IPS-11a (cell line): ENCODE measurements around the gene NT5C1A.

Experiments used
- H3K4me3 ChIP-seq: one replicate; pipeline ENCODE4 v1.5.1; 2013; ENCODE audit warnings: low read depth, low read length, control low read depth

The NT5C1A gene

DNA sequence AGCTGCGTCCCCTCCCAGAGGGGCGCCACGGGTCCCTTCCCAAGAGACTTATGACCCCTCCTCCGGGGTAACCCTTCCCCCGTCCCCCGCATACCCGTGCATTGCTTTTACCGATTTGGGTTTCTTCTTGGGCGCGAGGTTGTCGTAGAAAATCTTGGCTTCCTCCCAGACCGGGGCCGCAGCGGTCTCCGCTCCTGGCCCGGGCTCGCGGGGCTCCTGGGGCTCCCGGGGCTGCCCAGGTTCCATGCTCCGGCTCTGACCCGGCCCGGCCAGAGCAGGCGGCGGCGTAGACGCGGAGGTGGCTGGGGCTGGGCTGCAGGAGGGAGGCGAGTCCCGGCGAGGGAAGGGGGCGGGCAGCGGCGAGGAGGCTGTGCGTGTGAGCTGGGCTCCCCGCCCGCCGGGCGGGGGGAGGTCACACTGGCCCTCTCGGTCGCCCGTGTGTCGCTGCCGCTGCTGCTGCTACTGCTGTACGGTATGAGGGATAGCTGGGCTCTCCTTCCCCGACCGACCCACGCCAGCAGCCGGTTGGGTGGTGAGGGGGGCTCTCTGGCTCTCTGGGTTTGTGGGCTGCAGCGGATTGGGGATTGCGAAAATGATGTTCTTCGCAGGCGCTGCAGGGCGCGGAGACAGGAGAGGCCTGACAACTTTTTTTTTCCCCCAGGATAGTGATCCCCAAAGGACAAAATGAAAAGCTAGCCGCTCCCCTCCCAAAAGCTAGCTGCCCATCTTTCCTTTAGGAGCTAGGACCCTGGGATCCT, at the start of gene NT5C1A:
Gene NT5C1A, minus strand, starts transcription at position 315 of the 758 bp plus-strand sequence. Its CDS starts 69 bp downstream, at position 246.
- peak within 1 kb of the TSS; percentile 24 for H3K4me3 ChIP-seq

DNA sequence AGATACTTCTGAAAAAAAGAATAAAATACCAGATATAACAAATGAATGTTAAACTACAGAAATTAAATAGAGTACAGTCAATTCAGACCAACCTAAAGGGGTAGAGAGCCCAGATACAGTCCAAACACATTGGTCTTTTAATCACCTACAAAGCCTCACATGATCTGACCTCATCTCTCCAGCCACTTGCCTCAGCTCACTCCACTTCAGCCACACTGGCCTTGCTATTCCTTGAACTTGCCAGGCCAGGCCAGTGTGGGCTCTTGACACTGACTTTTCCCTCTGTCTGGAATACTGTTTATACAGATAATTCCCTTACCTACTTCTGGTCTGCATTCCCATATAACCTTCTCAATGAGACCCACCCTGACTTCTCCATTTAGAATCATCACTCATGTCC, 49.8 kb upstream of the NT5C1A start:
- H3K4me3 ChIP-seq = no peak overlapping the region

DNA sequence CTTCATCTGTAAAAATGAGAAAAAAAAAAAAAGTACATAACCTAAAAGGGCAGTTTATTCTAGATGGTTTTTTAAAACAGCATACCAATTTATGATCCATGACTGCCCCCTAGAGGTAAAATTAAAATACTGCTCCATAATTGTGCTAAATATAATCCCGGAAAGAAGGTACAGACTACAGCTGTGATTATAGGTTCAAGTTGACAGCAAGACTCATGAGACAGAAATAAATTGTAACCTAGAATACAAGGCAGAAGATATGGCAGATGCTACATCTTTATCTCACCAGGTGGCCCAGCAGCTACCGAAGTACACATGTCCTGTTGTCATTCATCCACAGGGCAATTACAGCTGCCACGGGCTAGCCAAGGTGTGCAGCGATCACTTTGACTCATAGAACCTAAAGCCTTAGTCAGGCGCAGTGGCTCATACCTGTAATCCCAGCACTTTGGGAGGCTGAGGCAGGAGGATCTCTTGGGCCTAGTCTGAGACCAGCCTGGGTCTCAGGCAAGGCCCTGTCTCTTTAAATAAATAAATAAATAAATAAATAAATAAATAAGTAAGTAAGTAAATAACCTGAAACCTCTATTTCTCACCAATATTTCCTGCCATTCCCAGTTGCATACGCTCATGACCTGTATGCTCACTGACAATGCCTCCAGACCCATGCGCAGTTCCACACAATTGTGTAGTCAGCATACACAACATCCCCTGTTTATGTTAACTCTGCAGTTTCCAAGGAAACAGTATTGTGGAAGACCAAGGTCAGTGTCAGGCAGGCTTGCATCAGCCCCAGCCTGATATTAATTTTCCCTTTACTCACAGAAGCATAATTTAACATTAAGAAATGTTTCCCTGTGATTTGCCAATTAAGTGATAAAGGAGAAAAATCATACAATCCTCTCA, 48.4 kb upstream of the NT5C1A start:
- no peak overlapping the region for H3K4me3 ChIP-seq

DNA sequence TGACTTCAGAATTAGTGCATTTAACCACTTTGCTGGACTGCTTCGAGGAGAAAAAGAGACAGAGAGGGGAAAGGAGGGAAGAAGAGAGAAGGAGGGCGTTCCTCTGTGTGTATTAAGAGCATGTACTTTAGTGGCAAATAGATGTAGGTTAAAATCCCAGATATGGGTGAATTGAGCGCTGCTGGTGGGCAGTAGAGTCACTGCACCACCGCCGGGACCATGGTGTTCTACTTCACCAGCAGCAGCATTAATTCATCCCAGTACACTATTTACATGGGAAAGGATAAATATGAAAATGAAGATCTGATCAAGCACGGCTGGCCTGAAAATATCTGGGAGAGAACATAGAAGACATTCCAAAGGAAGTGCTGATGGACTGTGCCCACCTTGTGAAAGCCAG, 45.9 kb upstream of the NT5C1A start:
- no peak overlapping the region for H3K4me3 ChIP-seq

DNA sequence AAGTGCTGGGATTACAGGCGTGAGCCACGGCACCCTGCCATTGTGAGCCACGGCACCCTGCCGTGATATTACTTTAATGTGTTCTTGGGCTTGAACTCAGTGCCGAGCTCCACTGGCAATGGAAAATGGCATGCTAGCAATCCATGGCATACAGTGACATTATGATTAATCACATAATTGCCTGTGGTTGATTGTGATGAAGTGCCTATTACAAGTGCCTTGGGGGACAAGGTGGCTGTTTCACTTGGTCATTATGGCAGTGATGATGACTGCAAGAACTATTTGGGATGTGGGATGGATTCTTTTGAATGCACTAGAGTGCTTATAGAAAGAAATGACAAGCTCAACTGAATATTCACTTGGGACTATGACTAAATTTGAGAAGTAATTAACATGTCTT, 41.6 kb upstream of the NT5C1A start:
- no peak overlapping the region for H3K4me3 ChIP-seq

DNA sequence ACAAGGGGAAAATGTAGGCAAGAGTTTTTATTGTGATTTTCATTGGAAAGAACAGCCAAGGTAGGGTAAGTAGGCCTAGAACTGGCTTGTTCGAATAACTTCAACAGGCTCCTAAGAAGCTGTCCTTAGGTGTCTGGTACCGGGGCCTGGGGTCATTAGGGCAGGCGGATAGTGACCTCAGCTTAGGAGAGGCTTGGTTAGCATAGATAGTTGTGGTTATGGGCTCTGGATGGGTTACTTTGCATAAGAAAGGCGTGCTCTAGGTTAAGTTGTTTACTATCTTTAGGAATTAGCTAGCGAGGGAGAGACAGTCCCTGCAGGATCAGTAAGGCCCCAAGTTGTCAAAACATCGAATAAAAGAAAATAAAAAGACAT, 40.0 kb upstream of the NT5C1A start:
- no peak overlapping the region for H3K4me3 ChIP-seq

DNA sequence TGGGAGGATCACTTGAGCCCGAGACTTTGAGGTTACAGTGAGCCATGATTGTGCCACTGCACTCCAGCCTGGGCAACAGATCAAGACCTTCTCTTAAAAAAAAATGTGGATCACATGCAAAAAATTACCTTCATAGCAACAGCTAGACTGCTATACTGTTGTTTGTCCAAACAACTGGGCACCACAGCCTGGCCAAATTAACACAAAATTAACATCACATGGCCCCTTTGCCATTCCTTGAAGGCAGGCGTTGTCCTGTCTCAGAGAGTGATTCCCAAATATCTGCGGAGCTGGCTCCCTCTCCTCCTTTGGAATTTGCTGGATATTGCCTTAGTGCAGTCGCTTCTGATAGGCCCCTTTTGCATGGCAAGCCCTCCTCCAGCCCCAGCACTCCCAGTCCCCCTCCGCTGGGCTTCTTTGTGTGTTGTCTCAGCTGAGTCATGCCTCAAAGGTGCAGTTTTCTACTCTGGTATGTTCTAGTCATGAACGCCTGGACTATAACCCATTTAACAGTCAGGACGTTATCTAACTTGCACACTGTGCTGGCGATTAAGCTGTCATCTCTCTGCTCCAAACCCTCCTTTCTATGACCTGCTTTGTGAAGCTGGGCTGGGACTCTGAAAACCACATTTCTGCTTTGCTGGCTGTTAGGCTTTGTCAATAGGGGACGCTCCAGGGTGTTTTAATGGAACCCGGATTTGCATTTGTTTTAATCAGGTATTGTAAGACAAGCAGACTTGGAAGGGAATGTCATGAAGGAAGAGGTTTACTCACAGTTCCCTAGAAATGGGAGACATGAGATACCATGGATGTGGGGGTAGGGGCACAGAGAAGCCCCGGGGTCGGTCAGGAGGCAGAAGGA, 39.4 kb upstream of the NT5C1A start:
- no peak overlapping the region for H3K4me3 ChIP-seq

DNA sequence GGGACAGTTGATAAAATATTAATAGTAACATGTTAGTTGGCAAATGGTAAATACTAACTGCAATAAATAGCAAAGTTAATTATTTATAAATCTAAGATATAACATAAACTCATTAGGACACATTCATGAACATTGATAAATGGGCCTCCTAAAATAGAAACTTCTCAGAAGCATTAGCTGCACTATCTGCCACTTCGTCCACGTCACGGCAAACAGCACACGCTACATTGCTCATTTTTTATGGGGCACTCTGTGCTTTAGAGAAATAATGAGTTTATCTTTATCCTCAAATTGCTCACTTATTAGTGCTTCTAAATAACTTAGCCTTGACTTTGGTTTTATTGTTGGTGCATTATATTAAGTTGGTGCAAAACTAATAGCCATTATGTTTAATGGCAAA, 35.6 kb upstream of the NT5C1A start:
- H3K4me3 ChIP-seq = no peak overlapping the region

DNA sequence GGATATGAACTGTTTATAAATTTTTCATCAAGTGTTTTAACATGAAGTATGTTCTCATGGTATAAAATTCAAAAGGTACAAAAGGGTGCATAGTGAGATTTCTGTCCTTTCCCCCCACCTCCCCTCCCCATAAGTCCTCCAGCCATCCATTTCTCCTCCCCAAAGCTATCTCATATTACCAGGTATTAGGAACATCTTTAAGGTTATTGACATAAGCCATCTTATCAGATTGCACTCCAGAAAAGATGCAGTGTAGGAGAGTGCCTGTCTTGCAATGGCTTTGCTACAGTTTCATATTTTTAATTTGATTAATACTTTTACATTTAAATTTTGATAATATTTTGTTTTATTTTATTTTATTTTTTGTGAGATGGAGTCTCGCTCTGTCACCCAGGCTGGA, 32.9 kb upstream of the NT5C1A start:
- no peak overlapping the region for H3K4me3 ChIP-seq

DNA sequence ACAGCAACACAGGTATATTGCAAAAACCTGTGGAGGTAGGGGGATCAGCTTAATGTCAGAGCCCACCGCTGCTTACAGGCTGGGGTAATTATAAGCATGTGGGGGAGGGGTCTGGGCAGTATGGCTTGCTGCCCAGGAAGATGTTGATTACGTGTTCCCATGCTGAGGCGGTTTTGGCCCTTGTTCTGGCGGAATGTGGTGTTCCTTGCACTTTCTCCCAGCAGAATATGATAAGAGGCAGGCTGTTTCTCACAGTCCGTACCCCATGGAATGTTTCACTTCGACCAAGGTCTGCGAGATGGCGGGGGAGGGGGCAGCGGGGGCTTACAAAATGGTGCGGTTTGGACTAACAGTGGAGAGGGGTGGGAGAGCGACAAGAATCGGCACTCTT, 29.1 kb upstream of the NT5C1A start:
- no peak overlapping the region for H3K4me3 ChIP-seq

DNA sequence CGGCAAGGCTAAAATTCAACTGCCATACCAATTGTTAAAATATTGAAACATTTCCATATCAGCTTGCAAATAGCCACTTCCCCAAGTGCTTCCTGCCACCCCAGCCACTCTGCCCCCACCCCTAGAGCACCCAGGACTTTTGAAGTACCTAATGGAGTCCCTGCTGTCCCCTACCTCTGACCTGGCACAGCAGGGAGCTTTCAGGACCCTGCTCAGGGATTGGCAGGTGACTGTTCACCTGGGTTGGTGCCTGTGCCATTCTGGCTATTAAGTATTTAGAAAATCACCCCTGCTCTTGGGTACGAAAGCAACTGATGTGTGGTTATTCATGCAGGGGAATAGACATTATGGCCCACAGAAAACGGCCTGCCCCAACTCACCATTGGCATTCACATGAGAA, 28.4 kb upstream of the NT5C1A start:
- H3K4me3 ChIP-seq = no peak overlapping the region

DNA sequence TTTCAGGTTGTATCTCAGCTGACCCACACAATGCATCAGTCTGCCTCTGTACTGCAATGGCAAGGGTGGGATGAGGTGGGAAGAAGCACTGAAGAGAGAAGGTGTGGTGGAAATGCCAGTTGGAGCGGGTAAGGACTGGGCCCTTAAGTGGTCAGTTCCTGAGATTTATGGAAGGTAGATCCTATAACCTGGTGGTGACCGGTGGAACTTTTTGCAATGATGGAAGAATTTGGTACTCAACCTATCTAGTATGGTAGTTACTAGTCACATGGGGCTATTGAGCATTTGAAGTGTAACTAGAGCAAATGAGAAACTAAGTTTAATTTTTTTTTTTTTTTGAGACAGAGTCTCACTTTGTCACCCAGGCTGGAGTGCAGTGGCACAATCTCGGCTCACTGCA, 27.5 kb upstream of the NT5C1A start:
- H3K4me3 ChIP-seq = no peak overlapping the region

DNA sequence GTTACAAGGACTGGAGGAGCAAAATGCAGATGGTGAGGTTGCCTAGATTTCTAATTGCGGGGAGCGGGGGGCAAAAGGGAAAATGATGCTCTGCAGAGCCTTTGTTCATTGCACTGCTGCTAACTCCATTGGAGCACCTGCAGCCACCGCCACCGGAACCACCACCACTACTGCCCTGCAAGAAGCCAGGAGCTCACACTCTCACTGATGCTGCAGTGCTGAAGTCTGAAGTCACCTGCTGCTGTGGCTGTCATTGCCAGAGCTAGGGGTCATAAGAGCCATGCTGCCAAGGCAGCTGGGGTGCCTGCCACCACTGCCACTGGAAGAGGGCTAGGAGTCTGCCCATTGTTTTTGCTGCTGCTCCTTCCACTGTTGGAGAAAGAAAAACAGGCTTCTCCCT, 26.7 kb upstream of the NT5C1A start:
- H3K4me3 ChIP-seq = no peak overlapping the region

DNA sequence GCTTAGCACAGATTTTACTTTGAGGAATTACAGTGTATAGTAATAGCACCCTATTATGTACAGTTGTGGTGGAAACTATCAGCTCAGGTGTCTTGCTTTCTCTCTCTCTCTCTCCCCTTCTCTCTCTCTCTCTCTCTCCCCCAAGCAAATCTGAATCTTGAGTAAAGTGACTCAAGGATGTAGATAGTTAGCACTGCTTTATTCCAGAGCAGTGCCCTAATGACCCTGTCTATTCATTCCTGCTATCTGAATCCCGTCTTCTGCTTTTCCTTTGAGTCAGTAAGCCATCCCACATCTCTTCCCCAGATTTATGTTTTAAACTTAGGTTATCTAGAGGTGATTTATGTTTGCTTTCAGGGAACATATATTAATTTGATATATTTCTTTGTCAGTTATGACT, 24.5 kb upstream of the NT5C1A start:
- no peak overlapping the region for H3K4me3 ChIP-seq

DNA sequence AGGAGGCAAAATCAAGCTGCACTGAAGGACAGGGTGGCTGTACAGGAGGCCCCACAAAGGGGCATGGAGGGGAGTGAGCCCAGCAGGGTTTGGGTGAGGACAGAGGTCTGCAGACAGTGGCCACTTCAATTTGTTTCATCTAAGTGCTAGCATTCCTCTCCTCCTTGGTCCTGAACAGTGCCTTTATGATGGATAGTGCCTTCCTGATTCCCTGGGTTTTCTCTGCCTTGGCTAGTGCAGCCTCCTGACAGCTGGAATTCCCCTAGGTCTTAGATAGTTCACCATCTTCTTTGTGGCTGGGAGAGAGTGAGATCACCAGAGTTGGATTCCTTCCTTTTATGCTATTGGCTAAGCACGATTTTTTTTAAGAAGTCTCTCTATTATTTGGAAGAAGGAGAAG, 23.1 kb upstream of the NT5C1A start:
- no peak overlapping the region for H3K4me3 ChIP-seq

DNA sequence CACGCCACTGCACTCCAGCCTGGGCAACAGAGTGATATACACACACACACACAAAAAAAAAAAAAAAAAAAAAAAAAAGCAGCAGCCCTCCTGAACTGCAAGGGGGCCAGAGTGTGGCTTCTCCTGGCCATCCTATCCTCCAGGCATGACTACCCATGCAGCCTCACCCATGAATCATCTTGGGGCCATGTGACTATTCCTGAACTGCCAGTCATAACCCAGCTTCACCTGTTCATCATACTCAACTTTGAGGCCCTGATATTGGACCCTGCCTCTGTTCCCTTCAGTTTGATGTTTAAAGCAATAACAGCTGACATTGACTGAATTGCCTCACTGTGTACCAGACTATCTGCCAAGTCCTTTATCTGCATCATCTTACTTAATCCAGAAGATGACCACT, 22.1 kb upstream of the NT5C1A start:
- H3K4me3 ChIP-seq = no peak overlapping the region

DNA sequence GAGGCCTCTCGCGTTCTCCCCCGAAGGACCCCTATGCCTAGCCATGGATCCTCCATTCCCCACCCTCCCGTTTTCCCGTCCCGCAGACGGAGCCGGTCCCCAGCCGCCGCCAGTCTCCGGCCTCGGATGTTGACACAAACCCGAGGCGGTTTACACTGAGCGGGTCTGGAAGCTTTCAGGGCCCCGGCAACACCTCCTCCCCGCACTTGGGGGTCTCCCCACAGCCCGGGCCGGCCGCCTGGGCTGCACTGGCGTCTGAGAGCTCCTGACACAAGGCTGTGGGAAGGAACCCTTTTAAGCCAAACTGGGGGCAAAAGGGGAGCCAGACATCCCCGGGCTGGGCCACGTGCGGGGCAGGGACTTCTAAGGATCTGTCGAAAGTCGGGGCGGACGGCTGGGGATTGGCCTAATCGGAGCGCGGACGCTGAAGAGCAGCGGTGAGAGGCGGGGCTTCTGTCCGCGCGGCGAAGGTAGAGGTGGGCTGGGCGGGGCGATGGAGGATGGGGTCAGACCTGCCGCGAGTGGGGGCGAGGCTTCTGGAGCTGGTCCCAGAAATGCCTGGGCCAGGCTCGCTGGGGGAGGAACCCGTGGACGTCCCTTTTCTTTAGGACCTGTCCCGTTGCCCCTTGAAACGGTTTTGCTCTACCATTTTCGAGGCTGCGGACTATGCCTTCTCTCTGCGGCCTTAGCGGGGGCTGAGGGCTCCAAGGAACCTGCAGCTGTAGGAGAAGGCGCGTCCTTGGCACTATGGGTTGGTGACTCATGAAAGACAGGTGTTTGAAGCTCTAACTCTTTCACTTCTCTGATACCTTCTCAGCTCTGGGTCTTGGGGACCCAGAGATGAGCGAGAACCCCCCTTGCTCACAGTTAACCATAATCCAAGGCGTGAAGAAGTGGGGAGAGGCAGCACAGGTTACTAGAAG, 20.5 kb upstream of the NT5C1A start:
- no peak overlapping the region for H3K4me3 ChIP-seq

DNA sequence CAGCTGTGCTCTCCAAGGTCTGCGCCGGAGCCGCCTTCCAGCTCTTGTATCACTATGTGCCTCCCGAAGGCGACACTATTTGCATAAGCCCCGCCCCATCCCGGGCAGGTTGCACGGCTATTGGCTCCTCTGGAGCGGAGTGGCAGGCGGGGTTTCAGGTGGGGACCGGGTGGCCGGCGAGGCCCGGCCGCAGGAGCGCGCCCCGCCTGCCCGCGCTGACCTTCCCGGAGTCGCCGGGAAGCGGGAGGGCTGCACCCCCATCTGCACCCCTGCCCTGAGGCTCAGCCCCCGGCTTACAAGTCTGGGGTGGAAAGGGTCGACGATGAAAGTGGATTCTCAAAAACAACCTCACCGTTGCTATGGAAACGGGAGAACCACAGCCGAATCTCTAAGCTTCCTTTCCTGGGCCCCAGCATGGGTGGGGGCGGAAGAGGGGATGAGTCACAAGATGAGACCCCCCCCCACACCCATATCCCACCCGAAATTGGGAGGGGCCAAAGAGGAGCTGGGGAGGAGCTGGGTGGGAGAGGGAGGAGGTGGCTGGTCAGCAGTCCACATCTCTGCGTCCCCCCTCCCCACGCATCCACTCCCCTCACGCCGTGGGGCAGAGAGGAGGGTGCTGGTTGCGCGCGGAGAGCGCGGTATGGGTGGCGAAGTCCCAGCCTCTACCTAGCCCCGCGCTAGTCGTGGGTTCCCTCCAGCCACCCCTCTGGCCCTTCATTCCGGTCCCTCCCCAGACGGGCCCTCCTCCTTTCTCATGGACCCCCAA, 19.7 kb upstream of the NT5C1A start, which contains the start of gene HPCAL4:
Gene HPCAL4, minus strand, starts transcription at position 51 of the 769 bp plus-strand sequence. CDS start 6,830 bp downstream, outside the sequence.
- no peak within 1 kb of the TSS for H3K4me3 ChIP-seq

DNA sequence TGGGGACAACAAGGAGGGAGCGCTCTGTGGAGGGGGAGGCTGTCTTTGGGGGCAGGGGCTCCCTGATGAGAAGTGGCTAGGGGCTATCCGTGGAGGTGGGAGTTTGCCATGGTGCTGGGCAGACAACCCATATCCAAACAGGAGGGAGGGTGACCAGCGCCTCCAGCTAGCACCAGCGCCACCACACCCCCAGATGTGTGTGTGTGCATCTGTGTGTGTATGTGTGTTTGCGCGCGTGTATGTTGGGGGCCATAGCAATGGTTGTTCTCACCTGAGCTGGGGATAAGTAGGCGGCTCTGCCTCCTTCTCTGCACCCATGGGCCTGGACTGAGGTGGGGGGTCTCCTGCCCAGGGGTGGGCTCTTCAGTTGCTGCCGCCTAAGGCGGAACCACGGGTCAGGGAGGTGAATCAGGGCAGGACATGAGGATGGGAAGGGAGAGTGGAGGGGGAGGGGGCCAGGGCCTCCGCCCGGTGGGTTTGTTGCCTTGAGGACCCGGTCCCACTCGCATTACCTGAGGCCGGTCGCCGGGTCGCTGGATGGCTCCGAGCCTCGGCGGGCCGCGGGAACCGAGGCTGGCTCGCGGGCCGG, 19.0 kb upstream of the NT5C1A start:
- no peak overlapping the region for H3K4me3 ChIP-seq
